Vagina (tissue), 2 donors: Measurements from ENCODE around the gene RPS25. TPM values are rescaled to one million over a fixed set of nuclear protein-coding genes. Genes with fewer than 3 reads are reported as not detected.
A peak's percentile ranks its signal among the peaks of the same experiment; 100 is the strongest.
"Not testable (repeated sequence)": the region's sequence is repeated elsewhere in the genome, so short reads cannot be mapped to it uniquely, and the experiment has no call there.

Experiments used
- DNase-seq, 2 donors: peaks; one replicate each; pipeline ENCODE4 v3.0.0-alpha.2; 2017; ENCODE audit errors: extremely low spot score in 2 of 2
- H3K27ac ChIP-seq: fragments of 200-600 bp; sonication (generic); one replicate; pipeline ENCODE4 v1.5.1; 2019
- H3K27me3 ChIP-seq: fragments of 200-600 bp; sonication (generic); one replicate; pipeline ENCODE4 v1.5.1; 2019
- H3K36me3 ChIP-seq, 2 donors: fragments of 200-600 bp; sonication (generic); one replicate each; pipeline ENCODE4 v1.5.1; 2017 to 2019
- H3K4me1 ChIP-seq: fragments of 200-600 bp; sonication (generic); one replicate; pipeline ENCODE4 v1.5.1; 2019
- H3K4me3 ChIP-seq, 2 donors: fragments of 200-600 bp; sonication (generic); 1 replicate in 1 of 2; 2 replicates in 1 of 2; pipeline ENCODE4 v1.5.1; 2016 to 2019
- H3K9me3 ChIP-seq: fragments of 200-600 bp; sonication (generic); one replicate; pipeline ENCODE4 v1.5.1; 2019
- CTCF ChIP-seq, 3 experiments: fragments of 450-650 bp in 2 of 3; fragments of 200-600 bp in 1 of 3; sonication (generic) in 1 of 3; IDR thresholded peaks; one replicate each; pipeline ENCODE4 v1.5.1; 2017 to 2019; ENCODE audit warnings: antibody characterized with exemption in 3 of 3, mild to moderate bottlenecking in 2 of 3, moderate library complexity in 2 of 3
- POLR2A ChIP-seq, 2 donors: fragments of 450-650 bp; IDR thresholded peaks; one replicate each; pipeline ENCODE4 v1.6.1; 2017; ENCODE audit warnings: antibody characterized with exemption in 2 of 2, mild to moderate bottlenecking in 2 of 2, moderate library complexity in 2 of 2
- POLR2AphosphoS5 ChIP-seq, 2 donors: sonication (generic); formaldehyde crosslinking; IDR thresholded peaks; one replicate each; pipeline ENCODE4 v1.9.0; 2017; ENCODE audit warnings: antibody characterized with exemption in 2 of 2, mild to moderate bottlenecking in 2 of 2, low read depth in 1 of 2; ENCODE audit not compliant: insufficient read depth in 1 of 2
- intact Hi-C: fragments of 100-400 bp; cut with DNase I; formaldehyde crosslinking; loops from one replicate; pipeline ENCODE4 v1.15.1; 2023
- total RNA-seq: library from RNA; depleted of rRNA; stranded (reverse); fragments of >200 nt; gene quantifications from one replicate; pipeline ENCODE4 v1.2.3, GENCODE V29; 2016

RPS25 gene
- total RNA-seq, 1 donor from 2014 or later: 1,843 TPM

- Histone ChIP-seq H3K27ac (no peak overlapping the region), H3K4me3 (no peak overlapping the region), H3K36me3 (no peaks in the 10 kb centered on the region), H3K4me1 (no peaks in the 10 kb centered on the region), H3K9me3 (no peaks in the 10 kb centered on the region), H3K27me3 (no peaks in the 10 kb centered on the region)
- TF ChIP-seq POLR2AphosphoS5 (IDR thresholded peaks at IDR 0.05; ENCODE audit: insufficient read depth in 1 of 2, low read depth in 1 of 2) (no peak), POLR2A (IDR thresholded peaks at IDR 0.05) (no peak), CTCF (IDR thresholded peaks at IDR 0.05) (no peak)
- DNase-seq: no peak
- intact Hi-C loops: no loop called here
Observed at GRCh38 chr11:119038884-119039283, 20.7 kb upstream of the RPS25 start.

- H3K27ac ChIP-seq: no peak overlapping the region
- no peak overlapping the region for H3K4me3 ChIP-seq
- no peaks in the 10 kb centered on the region for H3K27me3 ChIP-seq
- H3K4me1 ChIP-seq: peaks cover 7% of the 10 kb centered on the region
- no peaks in the 10 kb centered on the region for H3K36me3 ChIP-seq
- DNase-seq: no peak
- TF ChIP-seq POLR2AphosphoS5 (IDR thresholded peaks at IDR 0.05; ENCODE audit: insufficient read depth in 1 of 2, low read depth in 1 of 2) (no peak), POLR2A (IDR thresholded peaks at IDR 0.05) (no peak), CTCF (IDR thresholded peaks at IDR 0.05) (no peak)
- no peaks in the 10 kb centered on the region for H3K9me3 ChIP-seq
- intact Hi-C loops: no loop called here
Observed at GRCh38 chr11:119034813-119035212, 16.7 kb upstream of the RPS25 start.

- H3K9me3 ChIP-seq, H3K27ac ChIP-seq, H3K27me3 ChIP-seq, intact Hi-C loops, H3K4me3 ChIP-seq, H3K36me3 ChIP-seq, DNase-seq: not testable (repeated sequence)
- H3K4me1 ChIP-seq: peaks cover 21% of the 10 kb centered on the region
Observed at GRCh38 chr11:119033421-119033820, 15.3 kb upstream of the RPS25 start.

GRCh38 chr11:119031912-119032280 is 13.8 kb upstream of the RPS25 start:
- H3K9me3 ChIP-seq: no peaks in the 10 kb centered on the region
- H3K4me3 ChIP-seq: no peak overlapping the region
- peaks cover 25% of the 10 kb centered on the region for H3K4me1 ChIP-seq
- no peak for DNase-seq
- no peak overlapping the region for H3K27ac ChIP-seq
- TF ChIP-seq CTCF (IDR thresholded peaks at IDR 0.05) (no peak), POLR2AphosphoS5 (IDR thresholded peaks at IDR 0.05; ENCODE audit: insufficient read depth in 1 of 2, low read depth in 1 of 2) (no peak), POLR2A (IDR thresholded peaks at IDR 0.05) (no peak)
- intact Hi-C loops: no loop called here
- H3K27me3 ChIP-seq: no peaks in the 10 kb centered on the region
- peaks cover 0 to 7% of the 10 kb centered on the region in 2 donors for H3K36me3 ChIP-seq

- H3K4me3 ChIP-seq: peak within 1 kb of the TSS; percentile 74 to 92
- peak within 1 kb of the TSS; percentile 90 for H3K27ac ChIP-seq
- H3K9me3 ChIP-seq: no peaks in the 10 kb centered on the region
- peaks cover 0 to 9% of the 10 kb centered on the region in 2 donors for H3K36me3 ChIP-seq
- peaks cover 25% of the 10 kb centered on the region for H3K4me1 ChIP-seq
- peak; percentile 98 to 99 for DNase-seq
- intact Hi-C loops: no loop called here
- peak in 2 of 3 experiments; percentile 88 to 90 for TF ChIP-seq CTCF (IDR thresholded peaks at IDR 0.05)
- TF ChIP-seq POLR2A (IDR thresholded peaks at IDR 0.05): no peak
- TF ChIP-seq POLR2AphosphoS5 (IDR thresholded peaks at IDR 0.05; ENCODE audit: insufficient read depth in 1 of 2, low read depth in 1 of 2): peak; percentile 86 to 96
- no peaks in the 10 kb centered on the region for H3K27me3 ChIP-seq
Observed at GRCh38 chr11:119030329-119031047, 12.3 kb upstream of the RPS25 start, which contains the start of gene SLC37A4. SLC37A4 (minus strand) TSS chr11:119030877.
